GM23338 (cell line): ENCODE data around the gene CA7. TPM values are rescaled to one million over a fixed set of nuclear protein-coding genes. Genes with fewer than 3 reads are reported as not detected.

ENCODE experiments used
- ATAC-seq: fragments of 200-7000 bp; cut with Tn5 transposase; 3 replicates; pipeline ENCODE4 v1.9.1; 2020
- DNase-seq: peaks from one replicate; pipeline ENCODE4 v3.0.0-alpha.2; 2015; ENCODE audit warnings: low spot score
- H2AFZ ChIP-seq: fragments of 200-600 bp; sonication (generic); 2 replicates; pipeline ENCODE4 v1.8.0; 2016; ENCODE audit warnings: antibody characterized with exemption, mild to moderate bottlenecking, moderate library complexity
- H3F3A ChIP-seq: fragments of 200-600 bp; sonication (generic); replicated peaks from 2 replicates; pipeline ENCODE4 v1.8.0; 2017; ENCODE audit warnings: antibody characterized with exemption, mixed run types, low read depth
- H3K27ac ChIP-seq: fragments of 200-600 bp; sonication (generic); 2 replicates; pipeline ENCODE4 v1.6.1; 2016; ENCODE audit warnings: low read depth
- H3K27me3 ChIP-seq: fragments of 200-600 bp; sonication (generic); 2 replicates; pipeline ENCODE4 v1.8.0; 2016; ENCODE audit warnings: mild to moderate bottlenecking, mixed run types, moderate library complexity; ENCODE audit not compliant: insufficient read depth
- H3K36me3 ChIP-seq: fragments of 200-600 bp; sonication (generic); 2 replicates; pipeline ENCODE4 v1.8.0; 2016; ENCODE audit warnings: mild to moderate bottlenecking; ENCODE audit not compliant: insufficient read depth
- H3K4me1 ChIP-seq: fragments of 200-600 bp; sonication (generic); 2 replicates; pipeline ENCODE4 v1.8.0; 2016; ENCODE audit warnings: mild to moderate bottlenecking, moderate library complexity; ENCODE audit not compliant: insufficient read depth
- H3K4me2 ChIP-seq: fragments of 200-600 bp; sonication (generic); 2 replicates; pipeline ENCODE4 v1.7.1; 2017; ENCODE audit warnings: mixed run types
- H3K4me3 ChIP-seq: fragments of 200-600 bp; sonication (generic); 2 replicates; pipeline ENCODE4 v1.6.1; 2016; ENCODE audit warnings: mixed run types
- H3K79me2 ChIP-seq: fragments of 200-600 bp; sonication (generic); replicated peaks from 2 replicates; pipeline ENCODE4 v1.8.0; 2017; ENCODE audit warnings: mild to moderate bottlenecking; ENCODE audit not compliant: insufficient read depth
- H3K9me2 ChIP-seq: fragments of 200-600 bp; sonication (generic); 2 replicates; pipeline ENCODE4 v1.8.0; 2017; ENCODE audit not compliant: insufficient read depth
- H4K20me1 ChIP-seq: fragments of 200-600 bp; sonication (generic); replicated peaks from 2 replicates; pipeline ENCODE4 v1.8.0; 2017; ENCODE audit warnings: mild to moderate bottlenecking; ENCODE audit not compliant: insufficient read depth
- H3K27ac Mint-ChIP-seq: 2 replicates; pipeline ENCODE4 v1.8.0; 2020; ENCODE audit warnings: inconsistent platforms, mild to moderate bottlenecking, moderate library complexity, mixed read lengths
- H3K27me3 Mint-ChIP-seq: 3 replicates; pipeline ENCODE4 v1.8.0; 2022; ENCODE audit warnings: low read depth, mild to moderate bottlenecking, moderate library complexity, mixed read lengths, inconsistent platforms; ENCODE audit not compliant: insufficient read depth, poor library complexity
- H3K36me3 Mint-ChIP-seq: 3 replicates; pipeline ENCODE4 v1.8.0; 2021; ENCODE audit warnings: low read depth, mild to moderate bottlenecking, inconsistent platforms, moderate library complexity, mixed read lengths
- H3K4me1 Mint-ChIP-seq: 3 replicates; pipeline ENCODE4 v1.8.0; 2020; ENCODE audit warnings: mild to moderate bottlenecking, inconsistent platforms, mixed read lengths
- H3K4me3 Mint-ChIP-seq: 3 replicates; pipeline ENCODE4 v1.8.0; 2021; ENCODE audit warnings: moderate library complexity, mild to moderate bottlenecking, inconsistent platforms, mixed read lengths
- H3K9me3 Mint-ChIP-seq: 3 replicates; pipeline ENCODE4 v1.8.0; 2020; ENCODE audit warnings: moderate library complexity, mild to moderate bottlenecking, inconsistent platforms, mixed read lengths
- EZH2 ChIP-seq: fragments of 200-600 bp; sonication (generic); IDR thresholded peaks from one replicate; pipeline ENCODE4 v1.8.0; 2017; ENCODE audit warnings: antibody characterized with exemption, mild to moderate bottlenecking, low read depth; ENCODE audit not compliant: unreplicated experiment
- polyA plus RNA-seq: library from polyadenylated mRNA; unstranded; fragments of >200 nt; fragmentation: Nextera tagmentation; extraction: Ambion mirVana; gene quantifications from 2 replicates; pipeline ENCODE4 v1.2.1, GENCODE V29; 2016
- total RNA-seq: library from RNA; depleted of rRNA; stranded (reverse); fragments of >200 nt; shearing (Covaris generic); gene quantifications from 2 replicates; pipeline ENCODE4 v1.2.3, GENCODE V29; 2014
- TF ChIP-seq, protein P1 (sequence below): fragments of 250-450 bp; sonication (Bioruptor Pico); IDR thresholded peaks from 2 replicates; pipeline ENCODE4 v1.5.0; 2020; ENCODE audit warnings: mild to moderate bottlenecking, moderate library complexity
- TF ChIP-seq, protein P2 (sequence below), 2 experiments: fragments of 200-600 bp in 1 of 2; sonication (generic) in 1 of 2; conservative IDR thresholded peaks; 2 replicates each; pipeline versions ENCODE4 v1.5.1 to v1.6.1; 2016 to 2017; ENCODE audit warnings: antibody characterized with exemption in 2 of 2, low read depth in 2 of 2, mild to moderate bottlenecking in 2 of 2, moderate library complexity in 1 of 2
- TF ChIP-seq, protein P3 (sequence below): IDR thresholded peaks from 2 replicates; pipeline ENCODE4 v1.6.1; 2016; ENCODE audit warnings: antibody characterized with exemption

The CA7 gene
- total and polyA plus RNA-seq, 2 experiments from 2014 or later: 2.1 to 2.8 TPM

DNA sequence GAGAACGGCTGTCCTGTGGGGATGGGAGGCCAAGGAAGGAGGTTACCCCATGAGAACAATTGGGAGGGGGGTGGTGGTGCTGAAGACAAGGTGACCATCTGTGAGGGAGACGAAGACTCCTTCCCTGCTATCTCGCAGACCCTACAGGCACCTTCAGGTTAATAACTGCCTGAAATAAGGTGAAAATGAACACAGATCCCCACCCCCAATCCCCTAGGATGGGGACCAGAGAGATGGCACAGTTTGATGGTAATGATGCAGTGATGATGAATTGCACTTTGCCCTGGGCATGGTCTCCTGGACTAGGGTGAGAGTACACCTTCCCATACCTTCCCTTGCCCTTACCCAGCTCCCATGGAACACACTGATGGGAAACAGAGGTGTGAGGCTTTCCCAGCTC is 12.0 kb upstream of the CA7 start:
- no peaks in the 10 kb centered on the region for H3K9me3 Mint-ChIP-seq
- Histone ChIP-seq H3K9me2 (no peaks in the 10 kb centered on the region), H3K27me3 (no peaks in the 10 kb centered on the region), H2AFZ (0 out of 2 replicates have a peak overlapping the region, but pooled peaks have one; percentile 18), H3K4me3 (no peak overlapping the region), H3K4me1 (peaks cover 8% of the 10 kb centered on the region; the same call in 1 of the 2 replicates), H3F3A (no peaks in the 10 kb centered on the region; the same call in 1 of the 2 replicates), H4K20me1 (0 out of 2 replicates have a peak, but pooled peaks cover 3% of the 10 kb centered on the region), H3K79me2 (peaks cover 32% of the 10 kb centered on the region), H3K27ac (no peak overlapping the region), H3K4me2 (no peak overlapping the region), H3K36me3 (no peaks in the 10 kb centered on the region)
- H3K4me1 Mint-ChIP-seq: peaks cover 14% of the 10 kb centered on the region; the same call in 2 of the 3 replicates
- H3K4me3 Mint-ChIP-seq: no peak overlapping the region
- DNase-seq (no peak), ATAC-seq (no peak)
- TF ChIP-seq, protein P1, sequence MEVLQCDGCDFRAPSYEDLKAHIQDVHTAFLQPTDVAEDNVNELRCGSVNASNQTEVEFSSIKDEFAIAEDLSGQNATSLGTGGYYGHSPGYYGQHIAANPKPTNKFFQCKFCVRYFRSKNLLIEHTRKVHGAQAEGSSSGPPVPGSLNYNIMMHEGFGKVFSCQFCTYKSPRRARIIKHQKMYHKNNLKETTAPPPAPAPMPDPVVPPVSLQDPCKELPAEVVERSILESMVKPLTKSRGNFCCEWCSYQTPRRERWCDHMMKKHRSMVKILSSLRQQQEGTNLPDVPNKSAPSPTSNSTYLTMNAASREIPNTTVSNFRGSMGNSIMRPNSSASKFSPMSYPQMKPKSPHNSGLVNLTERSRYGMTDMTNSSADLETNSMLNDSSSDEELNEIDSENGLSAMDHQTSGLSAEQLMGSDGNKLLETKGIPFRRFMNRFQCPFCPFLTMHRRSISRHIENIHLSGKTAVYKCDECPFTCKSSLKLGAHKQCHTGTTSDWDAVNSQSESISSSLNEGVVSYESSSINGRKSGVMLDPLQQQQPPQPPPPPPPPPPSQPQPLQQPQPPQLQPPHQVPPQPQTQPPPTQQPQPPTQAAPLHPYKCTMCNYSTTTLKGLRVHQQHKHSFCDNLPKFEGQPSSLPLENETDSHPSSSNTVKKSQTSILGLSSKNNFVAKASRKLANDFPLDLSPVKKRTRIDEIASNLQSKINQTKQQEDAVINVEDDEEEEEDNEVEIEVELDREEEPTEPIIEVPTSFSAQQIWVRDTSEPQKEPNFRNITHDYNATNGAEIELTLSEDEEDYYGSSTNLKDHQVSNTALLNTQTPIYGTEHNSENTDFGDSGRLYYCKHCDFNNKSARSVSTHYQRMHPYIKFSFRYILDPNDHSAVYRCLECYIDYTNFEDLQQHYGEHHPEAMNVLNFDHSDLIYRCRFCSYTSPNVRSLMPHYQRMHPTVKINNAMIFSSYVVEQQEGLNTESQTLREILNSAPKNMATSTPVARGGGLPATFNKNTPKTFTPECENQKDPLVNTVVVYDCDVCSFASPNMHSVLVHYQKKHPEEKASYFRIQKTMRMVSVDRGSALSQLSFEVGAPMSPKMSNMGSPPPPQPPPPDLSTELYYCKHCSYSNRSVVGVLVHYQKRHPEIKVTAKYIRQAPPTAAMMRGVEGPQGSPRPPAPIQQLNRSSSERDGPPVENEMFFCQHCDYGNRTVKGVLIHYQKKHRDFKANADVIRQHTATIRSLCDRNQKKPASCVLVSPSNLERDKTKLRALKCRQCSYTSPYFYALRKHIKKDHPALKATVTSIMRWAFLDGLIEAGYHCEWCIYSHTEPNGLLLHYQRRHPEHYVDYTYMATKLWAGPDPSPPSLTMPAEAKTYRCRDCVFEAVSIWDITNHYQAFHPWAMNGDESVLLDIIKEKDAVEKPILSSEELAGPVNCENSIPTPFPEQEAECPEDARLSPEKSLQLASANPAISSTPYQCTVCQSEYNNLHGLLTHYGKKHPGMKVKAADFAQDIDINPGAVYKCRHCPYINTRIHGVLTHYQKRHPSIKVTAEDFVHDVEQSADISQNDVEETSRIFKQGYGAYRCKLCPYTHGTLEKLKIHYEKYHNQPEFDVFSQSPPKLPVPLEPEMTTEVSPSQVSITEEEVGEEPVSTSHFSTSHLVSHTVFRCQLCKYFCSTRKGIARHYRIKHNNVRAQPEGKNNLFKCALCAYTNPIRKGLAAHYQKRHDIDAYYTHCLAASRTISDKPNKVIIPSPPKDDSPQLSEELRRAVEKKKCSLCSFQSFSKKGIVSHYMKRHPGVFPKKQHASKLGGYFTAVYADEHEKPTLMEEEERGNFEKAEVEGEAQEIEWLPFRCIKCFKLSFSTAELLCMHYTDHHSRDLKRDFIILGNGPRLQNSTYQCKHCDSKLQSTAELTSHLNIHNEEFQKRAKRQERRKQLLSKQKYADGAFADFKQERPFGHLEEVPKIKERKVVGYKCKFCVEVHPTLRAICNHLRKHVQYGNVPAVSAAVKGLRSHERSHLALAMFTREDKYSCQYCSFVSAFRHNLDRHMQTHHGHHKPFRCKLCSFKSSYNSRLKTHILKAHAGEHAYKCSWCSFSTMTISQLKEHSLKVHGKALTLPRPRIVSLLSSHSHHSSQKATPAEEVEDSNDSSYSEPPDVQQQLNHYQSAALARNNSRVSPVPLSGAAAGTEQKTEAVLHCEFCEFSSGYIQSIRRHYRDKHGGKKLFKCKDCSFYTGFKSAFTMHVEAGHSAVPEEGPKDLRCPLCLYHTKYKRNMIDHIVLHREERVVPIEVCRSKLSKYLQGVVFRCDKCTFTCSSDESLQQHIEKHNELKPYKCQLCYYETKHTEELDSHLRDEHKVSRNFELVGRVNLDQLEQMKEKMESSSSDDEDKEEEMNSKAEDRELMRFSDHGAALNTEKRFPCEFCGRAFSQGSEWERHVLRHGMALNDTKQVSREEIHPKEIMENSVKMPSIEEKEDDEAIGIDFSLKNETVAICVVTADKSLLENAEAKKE: no peak
- TF ChIP-seq, protein P2, sequence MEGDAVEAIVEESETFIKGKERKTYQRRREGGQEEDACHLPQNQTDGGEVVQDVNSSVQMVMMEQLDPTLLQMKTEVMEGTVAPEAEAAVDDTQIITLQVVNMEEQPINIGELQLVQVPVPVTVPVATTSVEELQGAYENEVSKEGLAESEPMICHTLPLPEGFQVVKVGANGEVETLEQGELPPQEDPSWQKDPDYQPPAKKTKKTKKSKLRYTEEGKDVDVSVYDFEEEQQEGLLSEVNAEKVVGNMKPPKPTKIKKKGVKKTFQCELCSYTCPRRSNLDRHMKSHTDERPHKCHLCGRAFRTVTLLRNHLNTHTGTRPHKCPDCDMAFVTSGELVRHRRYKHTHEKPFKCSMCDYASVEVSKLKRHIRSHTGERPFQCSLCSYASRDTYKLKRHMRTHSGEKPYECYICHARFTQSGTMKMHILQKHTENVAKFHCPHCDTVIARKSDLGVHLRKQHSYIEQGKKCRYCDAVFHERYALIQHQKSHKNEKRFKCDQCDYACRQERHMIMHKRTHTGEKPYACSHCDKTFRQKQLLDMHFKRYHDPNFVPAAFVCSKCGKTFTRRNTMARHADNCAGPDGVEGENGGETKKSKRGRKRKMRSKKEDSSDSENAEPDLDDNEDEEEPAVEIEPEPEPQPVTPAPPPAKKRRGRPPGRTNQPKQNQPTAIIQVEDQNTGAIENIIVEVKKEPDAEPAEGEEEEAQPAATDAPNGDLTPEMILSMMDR (conservative IDR thresholded peaks at IDR 0.05; ENCODE audit: low read depth in 2 of 2): no peak
- TF ChIP-seq EZH2: no peak
- TF ChIP-seq, protein P3, sequence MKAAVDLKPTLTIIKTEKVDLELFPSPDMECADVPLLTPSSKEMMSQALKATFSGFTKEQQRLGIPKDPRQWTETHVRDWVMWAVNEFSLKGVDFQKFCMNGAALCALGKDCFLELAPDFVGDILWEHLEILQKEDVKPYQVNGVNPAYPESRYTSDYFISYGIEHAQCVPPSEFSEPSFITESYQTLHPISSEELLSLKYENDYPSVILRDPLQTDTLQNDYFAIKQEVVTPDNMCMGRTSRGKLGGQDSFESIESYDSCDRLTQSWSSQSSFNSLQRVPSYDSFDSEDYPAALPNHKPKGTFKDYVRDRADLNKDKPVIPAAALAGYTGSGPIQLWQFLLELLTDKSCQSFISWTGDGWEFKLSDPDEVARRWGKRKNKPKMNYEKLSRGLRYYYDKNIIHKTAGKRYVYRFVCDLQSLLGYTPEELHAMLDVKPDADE: no peak
- H3K27ac Mint-ChIP-seq: no peak overlapping the region
- peaks cover 6% of the 10 kb centered on the region for H3K27me3 Mint-ChIP-seq
- H3K36me3 Mint-ChIP-seq: peaks cover 10% of the 10 kb centered on the region
